Stimulated activated CD8-positive, alpha-beta memory T cell treated with anti-CD3 and anti-CD28 coated beads, Interleukin-2, amount 100 ng/mL, for 48 hours (primary cell): ENCODE measurements around the gene HELZ.
"Not testable (repeated sequence)": the region's sequence is repeated elsewhere in the genome, so short reads cannot be mapped to it uniquely, and the experiment has no call there.

Experiments
- DNase-seq, 2 donors: peaks; one replicate each; pipeline ENCODE4 v3.0.0-alpha.2; 2020; ENCODE audit warnings: low read depth in 2 of 2

HELZ gene

GRCh38 chr17:67245073-67245693 lies at the start of gene HELZ:
HELZ (minus strand) TSS chr17:67245196; CDS start chr17:67218804, 26,392 bp downstream.
- DNase-seq, result peak; percentile 60 to 64

- peak; percentile 34 to 53 for DNase-seq
These were observed 48.5 kb upstream of the HELZ start for GRCh38 chr17:67293251-67294203.

GRCh38 chr17:67290711-67291291 lies 45.8 kb upstream of the HELZ start:
- no peak for DNase-seq

- no peak for DNase-seq
These were observed 45.2 kb upstream of the HELZ start for GRCh38 chr17:67290244-67290643.

- no peak for DNase-seq
These were observed 44.3 kb upstream of the HELZ start for GRCh38 chr17:67289181-67289876.

GRCh38 chr17:67286826-67287225 lies 41.8 kb upstream of the HELZ start:
- not testable (repeated sequence) for DNase-seq

- DNase-seq, result no peak
These were observed 40.4 kb upstream of the HELZ start for GRCh38 chr17:67285360-67285759.

GRCh38 chr17:67283731-67284516 lies 38.9 kb upstream of the HELZ start:
- no peak for DNase-seq

- DNase-seq, result no peak
These were observed 36.7 kb upstream of the HELZ start for GRCh38 chr17:67281743-67282142.

GRCh38 chr17:67281053-67281452 lies 36.1 kb upstream of the HELZ start:
- DNase-seq, result no peak

- DNase-seq, result no peak
These were observed 35.3 kb upstream of the HELZ start for GRCh38 chr17:67280279-67280678.

GRCh38 chr17:67279115-67279514 lies 34.1 kb upstream of the HELZ start:
- no peak for DNase-seq

GRCh38 chr17:67278363-67278762 lies 33.4 kb upstream of the HELZ start:
- no peak for DNase-seq

GRCh38 chr17:67276075-67276474 lies 31.1 kb upstream of the HELZ start:
- DNase-seq, result no peak

- DNase-seq, result no peak
These were observed 29.5 kb upstream of the HELZ start for GRCh38 chr17:67274466-67274865.

GRCh38 chr17:67273900-67274299 lies 28.9 kb upstream of the HELZ start:
- DNase-seq, result no peak

- no peak for DNase-seq
These were observed 27.5 kb upstream of the HELZ start for GRCh38 chr17:67272312-67273047.

GRCh38 chr17:67271187-67271586 lies 26.2 kb upstream of the HELZ start:
- DNase-seq, result not testable (repeated sequence)

GRCh38 chr17:67270416-67270815 lies 25.4 kb upstream of the HELZ start:
- DNase-seq, result no peak

GRCh38 chr17:67266496-67266895 lies 21.5 kb upstream of the HELZ start:
- no peak for DNase-seq
